Measurements from ENCODE around the gene DUS2. TPM values are rescaled to one million over a fixed set of nuclear protein-coding genes. Genes with fewer than 3 reads are reported as not detected.

The DUS2 gene
- total and polyA plus RNA-seq, 4 donors, result 6.9 to 10.7 (median 7.9) TPM

DNA sequence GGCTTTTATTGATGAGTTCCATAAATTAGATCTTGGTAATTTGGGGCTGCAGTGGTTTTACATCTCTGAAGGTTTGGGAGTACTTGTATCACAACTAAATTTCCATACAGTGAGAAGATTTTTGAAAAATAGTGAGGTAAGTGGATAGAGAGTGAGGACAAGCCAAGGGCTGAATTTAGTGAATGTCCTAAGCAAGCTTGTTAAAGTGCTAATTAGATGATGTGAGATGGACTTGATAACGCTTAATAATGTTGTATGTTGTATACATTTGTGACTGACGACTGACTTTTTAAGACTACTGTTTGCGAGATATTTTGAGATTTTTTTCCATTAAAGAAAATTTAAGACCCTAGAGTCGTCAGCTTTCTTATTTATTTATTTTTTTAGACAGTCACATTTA lies 66.0 kb downstream of the DUS2 start:
- WGBS, result 86% methylated on average over 4 of the region's 4 CpGs
- no peak overlapping the region for H3K27ac ChIP-seq (ENCODE audit: low read depth in 1 of 2, low read length in 2 of 2)
- peaks cover 10 to 61% (median 35%) of the 10 kb centered on the region in 4 donors for H3K4me1 ChIP-seq (ENCODE audit: control insufficient read depth in 4 of 4, insufficient read depth in 4 of 4, low read length in 3 of 4)

DNA sequence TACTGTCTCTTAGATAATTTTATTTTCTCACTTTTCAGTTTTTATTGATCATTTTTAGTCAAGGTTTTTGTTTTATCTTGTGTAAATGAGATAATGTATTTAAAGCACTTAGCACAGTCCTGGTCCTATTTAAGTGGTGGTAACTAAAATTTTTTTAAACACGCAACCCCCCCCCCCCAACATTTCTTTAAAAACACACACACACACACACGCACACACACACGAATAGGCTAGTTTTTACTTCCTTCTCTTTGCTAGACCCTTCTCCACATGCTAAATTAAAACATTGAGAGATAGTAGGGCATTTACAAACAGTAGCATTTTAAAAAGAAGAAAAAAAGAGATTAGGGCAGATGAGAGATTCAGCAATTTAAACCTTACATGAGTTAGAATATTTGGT lies 67.0 kb downstream of the DUS2 start:
- Histone ChIP-seq H3K27me3 (ENCODE audit: control insufficient read depth in 4 of 4, insufficient read depth in 4 of 4, low read length in 3 of 4) (no peaks in the 10 kb centered on the region), H3K27ac (ENCODE audit: low read depth in 1 of 2, low read length in 2 of 2) (no peak overlapping the region), H3K9ac (ENCODE audit: low read depth in 1 of 2, low read length in 2 of 2) (no peak overlapping the region), H3K36me3 (ENCODE audit: control insufficient read depth in 4 of 4, insufficient read depth in 3 of 4, low read depth in 1 of 4, low read length in 3 of 4) (no peaks in the 10 kb centered on the region), H3K4me3 (ENCODE audit: low read depth in 1 of 3, low read length in 3 of 3) (no peak overlapping the region), H3K9me3 (ENCODE audit: control insufficient read depth in 4 of 4, low read length in 3 of 4) (no peaks in the 10 kb centered on the region), H3K4me1 (ENCODE audit: control insufficient read depth in 4 of 4, insufficient read depth in 4 of 4, low read length in 3 of 4) (peaks cover 10 to 57% (median 31%) of the 10 kb centered on the region in 4 donors)
- 53% methylated on average over 3 of the region's 3 CpGs for WGBS
- TF ChIP-seq JUND (IDR thresholded peaks at IDR 0.05) (no peak), EGR1 (IDR thresholded peaks at IDR 0.05; ENCODE audit: low read depth in 2 of 2) (no peak)
- TF ChIP-seq, protein P1, sequence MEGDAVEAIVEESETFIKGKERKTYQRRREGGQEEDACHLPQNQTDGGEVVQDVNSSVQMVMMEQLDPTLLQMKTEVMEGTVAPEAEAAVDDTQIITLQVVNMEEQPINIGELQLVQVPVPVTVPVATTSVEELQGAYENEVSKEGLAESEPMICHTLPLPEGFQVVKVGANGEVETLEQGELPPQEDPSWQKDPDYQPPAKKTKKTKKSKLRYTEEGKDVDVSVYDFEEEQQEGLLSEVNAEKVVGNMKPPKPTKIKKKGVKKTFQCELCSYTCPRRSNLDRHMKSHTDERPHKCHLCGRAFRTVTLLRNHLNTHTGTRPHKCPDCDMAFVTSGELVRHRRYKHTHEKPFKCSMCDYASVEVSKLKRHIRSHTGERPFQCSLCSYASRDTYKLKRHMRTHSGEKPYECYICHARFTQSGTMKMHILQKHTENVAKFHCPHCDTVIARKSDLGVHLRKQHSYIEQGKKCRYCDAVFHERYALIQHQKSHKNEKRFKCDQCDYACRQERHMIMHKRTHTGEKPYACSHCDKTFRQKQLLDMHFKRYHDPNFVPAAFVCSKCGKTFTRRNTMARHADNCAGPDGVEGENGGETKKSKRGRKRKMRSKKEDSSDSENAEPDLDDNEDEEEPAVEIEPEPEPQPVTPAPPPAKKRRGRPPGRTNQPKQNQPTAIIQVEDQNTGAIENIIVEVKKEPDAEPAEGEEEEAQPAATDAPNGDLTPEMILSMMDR (IDR thresholded peaks at IDR 0.05; ENCODE audit: low read depth, low read length, missing input control), result no peak
- no peak for DNase-seq (ENCODE audit: low spot score)

More for the DNA sequence above, 66.0 kb downstream of the DUS2 start:
- H3K9ac ChIP-seq (ENCODE audit: low read depth in 1 of 2, low read length in 2 of 2), result no peak overlapping the region
- no peaks in the 10 kb centered on the region for H3K36me3 ChIP-seq (ENCODE audit: control insufficient read depth in 4 of 4, insufficient read depth in 3 of 4, low read depth in 1 of 4, low read length in 3 of 4)
- DNase-seq (ENCODE audit: low spot score), result no peak
- no peaks in the 10 kb centered on the region for H3K27me3 ChIP-seq (ENCODE audit: control insufficient read depth in 4 of 4, insufficient read depth in 4 of 4, low read length in 3 of 4)
- no peak overlapping the region for H3K4me3 ChIP-seq (ENCODE audit: low read depth in 1 of 3, low read length in 3 of 3)
- TF ChIP-seq NR2F2 (IDR thresholded peaks at IDR 0.05), result no peak
- no peak for TF ChIP-seq RAD21 (IDR thresholded peaks at IDR 0.05)
- TF ChIP-seq YY1 (IDR thresholded peaks at IDR 0.05), result no peak
- TF ChIP-seq, protein P1 (IDR thresholded peaks at IDR 0.05; ENCODE audit: low read depth, low read length, missing input control), result no peak
- TF ChIP-seq HNF4G (IDR thresholded peaks at IDR 0.05), result no peak
- TF ChIP-seq, protein P2, sequence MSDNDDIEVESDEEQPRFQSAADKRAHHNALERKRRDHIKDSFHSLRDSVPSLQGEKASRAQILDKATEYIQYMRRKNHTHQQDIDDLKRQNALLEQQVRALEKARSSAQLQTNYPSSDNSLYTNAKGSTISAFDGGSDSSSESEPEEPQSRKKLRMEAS (IDR thresholded peaks at IDR 0.05), result no peak
- TF ChIP-seq FOXA1 (IDR thresholded peaks at IDR 0.05), result no peak
- TF ChIP-seq SP1 (IDR thresholded peaks at IDR 0.05), result no peak
- TF ChIP-seq HNF4A (conservative IDR thresholded peaks at IDR 0.05), result no peak
- no peaks in the 10 kb centered on the region for H3K9me3 ChIP-seq (ENCODE audit: control insufficient read depth in 4 of 4, low read length in 3 of 4)

DNA sequence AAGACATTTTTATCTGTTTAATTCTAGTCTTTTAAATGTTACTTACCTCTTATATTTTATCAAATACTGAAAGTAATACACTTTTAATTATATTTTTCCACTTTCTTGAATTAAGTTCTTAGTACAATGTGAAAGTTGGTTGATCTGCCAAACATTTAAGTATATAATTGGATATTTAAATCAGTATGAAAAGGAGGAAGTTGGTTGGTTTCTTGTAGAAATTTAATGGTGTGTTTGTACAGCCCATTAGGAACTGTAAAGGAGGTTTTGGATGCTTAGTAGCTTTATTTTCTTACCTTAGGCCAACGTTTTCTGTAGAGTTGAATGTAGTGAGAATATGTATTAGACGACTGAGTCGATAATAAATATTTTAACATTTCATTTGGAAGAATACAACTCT lies 67.4 kb downstream of the DUS2 start:
- WGBS, result 70% methylated on average over 3 of the region's 3 CpGs
- Histone ChIP-seq H3K4me3 (ENCODE audit: low read depth in 1 of 3, low read length in 3 of 3) (no peak overlapping the region), H3K27me3 (ENCODE audit: control insufficient read depth in 4 of 4, insufficient read depth in 4 of 4, low read length in 3 of 4) (no peaks in the 10 kb centered on the region), H3K27ac (ENCODE audit: low read depth in 1 of 2, low read length in 2 of 2) (no peak overlapping the region), H3K9ac (ENCODE audit: low read depth in 1 of 2, low read length in 2 of 2) (peak overlapping the region in 1 of 2 donors; percentile 57), H3K9me3 (ENCODE audit: control insufficient read depth in 4 of 4, low read length in 3 of 4) (no peaks in the 10 kb centered on the region), H3K36me3 (ENCODE audit: control insufficient read depth in 4 of 4, insufficient read depth in 3 of 4, low read depth in 1 of 4, low read length in 3 of 4) (no peaks in the 10 kb centered on the region), H3K4me1 (ENCODE audit: control insufficient read depth in 4 of 4, insufficient read depth in 4 of 4, low read length in 3 of 4) (peaks cover 10 to 57% (median 31%) of the 10 kb centered on the region in 4 donors)
- TF ChIP-seq, protein P3, sequence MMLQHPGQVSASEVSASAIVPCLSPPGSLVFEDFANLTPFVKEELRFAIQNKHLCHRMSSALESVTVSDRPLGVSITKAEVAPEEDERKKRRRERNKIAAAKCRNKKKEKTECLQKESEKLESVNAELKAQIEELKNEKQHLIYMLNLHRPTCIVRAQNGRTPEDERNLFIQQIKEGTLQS (IDR thresholded peaks at IDR 0.05), result no peak
- no peak for TF ChIP-seq FOXA2 (IDR thresholded peaks at IDR 0.05)
- TF ChIP-seq, protein P2 (IDR thresholded peaks at IDR 0.05), result no peak
- no peak for TF ChIP-seq RAD21 (IDR thresholded peaks at IDR 0.05)
- no peak for DNase-seq (ENCODE audit: low spot score)
